Measurements from ENCODE around the gene TP73.

TP73 gene

DNA sequence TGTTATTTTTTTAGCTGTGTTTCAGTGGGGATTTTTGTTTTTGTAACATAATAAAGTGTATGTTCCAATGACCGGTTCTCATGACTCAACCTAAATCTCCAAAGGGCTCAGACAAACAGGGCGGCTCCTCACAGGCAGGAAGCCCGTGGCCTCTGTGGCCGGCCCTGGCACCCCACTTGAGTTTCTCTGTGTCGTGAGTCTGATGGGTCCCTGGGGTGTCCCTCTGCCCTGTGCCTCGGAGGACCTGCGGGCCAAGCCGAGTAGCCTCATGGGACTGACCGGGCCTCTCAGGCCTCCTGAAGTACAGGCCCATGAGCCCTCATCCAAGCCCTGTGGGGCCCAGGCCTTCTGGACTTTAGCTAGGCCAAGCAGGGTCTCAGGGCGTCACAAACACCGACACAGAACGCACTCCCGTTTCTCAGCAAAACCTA is 83.8 kb downstream of the TP73 start:
- H3K4me1 ChIP-seq, result peaks cover 29% of the 10 kb centered on the region
- H3K36me3 ChIP-seq, result peaks cover 65% of the 10 kb centered on the region
- H3K9ac ChIP-seq, result 0 out of 2 replicates have a peak overlapping the region, but pooled peaks have one; percentile 10
- no peaks in the 10 kb centered on the region for H3K9me3 ChIP-seq
- no peaks in the 10 kb centered on the region for H4K20me1 ChIP-seq
- peak overlapping the region; percentile 23 for H3K4me2 ChIP-seq
- no peak overlapping the region for H3K4me3 ChIP-seq
- H3K27ac ChIP-seq, result peak overlapping the region; percentile 28; the same call in 1 of the 2 replicates
- TF ChIP-seq Cebpa-rat (IDR thresholded peaks at IDR 0.05), result no peak
- H3K27me3 ChIP-seq, result 0 out of 2 replicates have a peak, but pooled peaks cover under 1% of the 10 kb centered on the region

DNA sequence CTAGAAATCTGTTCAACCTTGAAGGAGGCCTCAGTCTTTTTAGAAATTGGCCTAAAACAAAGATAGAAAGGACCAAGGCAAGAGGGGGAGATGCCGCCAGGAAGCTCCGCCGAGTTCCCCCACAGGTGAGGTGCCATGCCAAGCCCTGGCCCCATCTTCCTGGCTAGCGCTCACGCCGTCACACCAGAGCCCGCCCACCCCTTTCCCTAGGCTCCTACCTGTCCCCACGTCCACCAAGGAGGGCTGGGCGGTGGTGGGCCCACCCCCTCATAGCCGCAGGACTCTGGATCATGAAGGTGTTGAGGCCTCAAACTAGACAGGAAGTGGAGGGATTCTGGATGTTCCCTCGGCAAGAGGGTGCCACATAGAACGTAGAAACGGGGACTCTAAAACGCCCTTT is 84.4 kb downstream of the TP73 start:
- H3K4me1 ChIP-seq, result peaks cover 23% of the 10 kb centered on the region
- H3K27me3 ChIP-seq, result no peaks in the 10 kb centered on the region
- H3K9ac ChIP-seq, result 0 out of 2 replicates have a peak overlapping the region, but pooled peaks have one; percentile 10
- peak overlapping the region; percentile 28; the same call in 1 of the 2 replicates for H3K27ac ChIP-seq
- no peak for TF ChIP-seq Cebpa-rat (IDR thresholded peaks at IDR 0.05)
- no peak overlapping the region for H3K4me2 ChIP-seq
- H3K4me3 ChIP-seq, result no peak overlapping the region
- peaks cover 71% of the 10 kb centered on the region for H3K36me3 ChIP-seq
- 0 out of 2 replicates have a peak, but pooled peaks cover 5% of the 10 kb centered on the region for H4K20me1 ChIP-seq
- H3K9me3 ChIP-seq, result no peaks in the 10 kb centered on the region

DNA sequence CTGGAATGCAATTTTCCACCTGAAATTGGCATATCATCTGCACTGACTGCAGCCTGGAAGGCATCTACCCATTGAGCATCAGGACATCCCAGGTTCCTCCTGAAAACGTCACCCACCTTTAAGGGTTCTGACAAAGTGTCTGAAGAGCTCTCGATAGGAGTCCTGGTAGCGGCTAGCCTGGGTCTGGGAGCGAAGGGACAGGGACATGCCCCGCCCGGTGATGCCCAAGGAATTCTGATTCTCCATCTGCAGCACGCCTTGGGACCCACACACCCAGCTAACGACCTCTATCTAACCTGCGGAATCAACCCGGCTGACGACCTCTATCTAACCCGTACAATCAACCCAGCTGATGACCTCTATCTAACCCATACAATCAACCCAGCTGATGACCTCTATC is 86.6 kb downstream of the TP73 start:
- H3K27ac ChIP-seq, result no peak overlapping the region
- peaks cover 22% of the 10 kb centered on the region for H4K20me1 ChIP-seq
- H3K4me3 ChIP-seq, result no peak overlapping the region
- H3K9me3 ChIP-seq, result no peaks in the 10 kb centered on the region
- H3K9ac ChIP-seq, result no peak overlapping the region
- H3K27me3 ChIP-seq, result no peaks in the 10 kb centered on the region
- peaks cover 24% of the 10 kb centered on the region for H3K4me1 ChIP-seq
- H3K4me2 ChIP-seq, result no peak overlapping the region
- peaks cover 89% of the 10 kb centered on the region for H3K36me3 ChIP-seq
- no peak for TF ChIP-seq Cebpa-rat (IDR thresholded peaks at IDR 0.05)

DNA sequence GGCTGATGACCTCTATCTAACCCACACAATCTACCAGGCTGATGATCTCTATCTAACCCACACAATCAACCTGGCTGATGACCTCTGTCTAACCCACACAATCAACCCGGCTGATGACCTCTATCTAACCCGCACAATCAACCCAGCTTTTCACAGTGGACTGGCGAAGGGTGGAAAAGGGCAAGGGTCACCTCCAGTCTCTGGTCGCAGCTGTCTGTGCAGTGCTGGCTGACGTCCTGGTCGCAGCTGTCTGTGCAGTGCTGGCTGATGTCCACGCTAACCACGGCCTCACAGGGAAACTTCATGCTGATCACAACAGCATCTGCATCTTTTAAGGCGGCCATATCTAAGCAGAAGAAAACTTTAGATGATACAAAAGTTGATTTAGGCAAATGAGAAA is 87.7 kb downstream of the TP73 start:
- Histone ChIP-seq H3K27ac (no peak overlapping the region), H3K9me3 (no peaks in the 10 kb centered on the region), H3K9ac (no peak overlapping the region), H3K27me3 (no peaks in the 10 kb centered on the region), H3K4me1 (peaks cover 26% of the 10 kb centered on the region), H3K4me3 (no peak overlapping the region), H3K4me2 (no peak overlapping the region), H4K20me1 (peaks cover 33% of the 10 kb centered on the region), H3K36me3 (peaks cover 79% of the 10 kb centered on the region)
- no peak for TF ChIP-seq Cebpa-rat (IDR thresholded peaks at IDR 0.05)

DNA sequence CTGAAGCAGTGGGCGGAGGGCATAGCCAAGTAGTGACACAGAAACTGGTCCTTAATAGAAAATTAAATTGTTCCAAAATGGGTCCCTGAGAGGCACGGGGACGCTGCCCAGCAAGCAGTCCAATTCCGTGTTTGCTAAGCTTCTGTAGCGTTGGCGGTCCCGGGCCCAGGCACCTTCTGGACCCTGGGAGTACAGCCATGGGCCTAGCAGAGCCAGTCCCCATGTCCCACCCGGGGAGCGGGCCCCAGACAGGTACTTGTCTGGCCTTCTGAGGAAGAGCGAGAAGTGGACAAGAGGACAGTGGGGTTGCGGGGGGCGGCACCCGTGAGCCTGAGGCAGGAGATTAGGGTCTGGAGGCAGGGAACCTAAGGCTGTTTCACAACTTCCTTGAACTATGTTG is 88.4 kb downstream of the TP73 start:
- Histone ChIP-seq H3K27ac (no peak overlapping the region), H3K36me3 (peaks cover 76% of the 10 kb centered on the region)

DNA sequence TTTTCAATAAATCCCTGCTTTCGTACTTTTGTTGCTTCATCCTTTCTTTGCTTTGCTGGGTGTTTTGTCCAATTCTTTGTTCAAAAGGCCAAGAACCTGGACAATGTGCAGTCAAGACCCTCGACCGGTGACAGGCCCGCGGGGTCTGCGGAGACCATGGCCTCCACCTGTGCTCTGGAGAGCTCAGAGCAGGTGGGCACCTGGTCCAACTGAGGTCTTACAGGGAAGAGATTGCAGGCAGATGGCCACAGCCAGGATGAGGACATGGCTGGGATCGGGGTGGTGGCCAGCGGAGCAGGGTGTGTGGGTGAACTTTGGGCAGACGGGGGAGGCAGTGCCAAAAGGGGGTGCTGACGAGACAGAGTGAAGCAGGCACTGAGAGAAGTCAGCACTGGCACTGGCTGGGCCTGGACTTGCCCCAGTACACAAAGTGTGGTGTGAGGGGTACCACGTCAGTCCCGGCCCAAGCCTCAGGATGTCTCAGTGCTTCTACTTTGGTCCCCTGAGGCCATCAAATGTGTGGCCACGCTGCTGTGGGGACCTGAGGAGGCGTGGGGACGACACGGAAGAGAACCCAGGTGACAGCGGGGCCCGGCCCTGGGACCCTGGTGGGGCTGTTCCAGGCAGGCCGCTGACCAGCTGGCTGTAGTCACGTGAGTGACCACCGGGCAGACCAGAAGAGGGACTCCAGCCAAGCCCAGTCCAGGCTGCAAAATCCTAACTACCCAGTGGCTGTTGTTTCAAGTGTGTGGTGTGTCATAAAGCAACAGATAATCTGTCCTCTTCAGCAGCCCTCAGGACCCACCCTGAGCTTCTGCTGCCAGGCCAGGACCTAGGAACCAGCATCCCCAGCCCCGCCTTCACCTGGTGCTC is 89.5 kb downstream of the TP73 start:
- H3K9me3 ChIP-seq, result no peaks in the 10 kb centered on the region
- no peak overlapping the region for H3K4me3 ChIP-seq
- no peak overlapping the region for H3K27ac ChIP-seq
- peaks cover 32% of the 10 kb centered on the region for H3K4me1 ChIP-seq
- no peak for TF ChIP-seq Cebpa-rat (IDR thresholded peaks at IDR 0.05)
- peaks cover 65% of the 10 kb centered on the region for H3K36me3 ChIP-seq
- H4K20me1 ChIP-seq, result peaks cover 48% of the 10 kb centered on the region
- H3K9ac ChIP-seq, result no peak overlapping the region
- H3K4me2 ChIP-seq, result no peak overlapping the region
- H3K27me3 ChIP-seq, result no peaks in the 10 kb centered on the region

More for the DNA sequence above, 88.4 kb downstream of the TP73 start:
- Histone ChIP-seq H3K27me3 (no peaks in the 10 kb centered on the region), H3K4me3 (no peak overlapping the region), H3K9me3 (no peaks in the 10 kb centered on the region), H4K20me1 (peaks cover 41% of the 10 kb centered on the region), H3K4me1 (peaks cover 30% of the 10 kb centered on the region), H3K4me2 (no peak overlapping the region), H3K9ac (no peak overlapping the region)
- no peak for TF ChIP-seq Cebpa-rat (IDR thresholded peaks at IDR 0.05)

DNA sequence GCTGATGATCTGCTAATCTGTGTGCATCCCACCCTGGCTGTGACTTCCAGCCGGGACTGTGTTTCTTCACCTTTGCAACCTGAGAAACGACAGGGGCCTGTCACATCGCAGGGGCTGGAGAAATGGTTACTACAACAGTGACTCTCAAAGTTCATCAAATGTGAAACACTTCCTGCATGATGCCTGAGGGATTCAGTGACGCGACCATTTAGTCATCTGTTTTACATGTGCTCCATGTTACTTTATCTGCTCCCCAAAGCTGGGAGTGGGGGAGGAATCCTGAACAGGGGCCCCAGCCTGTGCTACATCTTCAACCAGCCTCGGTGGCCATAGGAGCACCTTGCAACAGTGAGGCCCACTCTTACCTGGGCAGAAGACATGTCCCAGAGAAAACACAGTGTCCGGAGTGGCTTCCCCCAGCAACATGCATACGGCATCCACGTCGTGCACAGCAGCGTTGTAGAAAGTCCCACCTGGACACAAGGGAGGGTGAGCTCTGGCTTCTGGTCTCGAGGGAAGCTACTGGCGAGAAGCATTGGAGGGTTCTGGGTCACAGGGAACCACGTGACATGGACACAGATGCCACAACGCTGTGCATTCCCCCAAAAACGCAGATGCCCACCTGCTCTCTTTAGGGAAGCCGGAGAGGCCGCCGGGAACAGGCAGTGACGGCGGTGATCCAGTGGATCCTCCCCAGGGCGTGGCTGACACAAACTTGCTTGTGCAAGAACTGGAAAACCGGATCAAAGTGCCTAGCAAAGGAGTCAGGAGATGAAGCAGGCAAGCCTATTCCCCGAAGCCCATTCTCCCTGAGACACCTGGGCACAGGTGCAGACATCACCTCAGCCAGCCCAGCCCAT is 90.4 kb downstream of the TP73 start:
- H3K4me2 ChIP-seq, result no peak overlapping the region
- H3K4me3 ChIP-seq, result no peak overlapping the region
- H4K20me1 ChIP-seq, result peaks cover 48% of the 10 kb centered on the region
- H3K36me3 ChIP-seq, result peaks cover 59% of the 10 kb centered on the region
- no peaks in the 10 kb centered on the region for H3K9me3 ChIP-seq
- no peaks in the 10 kb centered on the region for H3K27me3 ChIP-seq
- H3K4me1 ChIP-seq, result peaks cover 38% of the 10 kb centered on the region
- TF ChIP-seq Cebpa-rat (IDR thresholded peaks at IDR 0.05), result no peak
- no peak overlapping the region for H3K27ac ChIP-seq
- H3K9ac ChIP-seq, result no peak overlapping the region

DNA sequence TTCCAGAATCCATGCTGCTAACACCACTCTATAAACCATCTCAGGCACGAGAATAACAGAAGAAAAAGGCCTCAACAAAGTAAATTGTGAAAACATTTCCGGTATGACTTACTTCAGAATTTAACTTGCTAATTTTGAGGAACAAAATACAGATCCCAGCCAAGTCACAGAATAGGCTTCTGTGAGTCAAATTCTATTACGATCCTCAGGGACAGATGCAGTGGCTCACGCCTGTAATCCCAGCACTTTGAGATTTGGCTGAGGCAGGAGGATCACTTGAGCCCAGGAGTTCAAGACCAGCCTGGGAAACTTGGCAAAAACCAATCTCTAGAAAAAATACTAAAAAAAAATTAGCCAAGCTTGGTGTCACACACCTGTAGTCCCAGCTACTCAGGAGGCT is 91.1 kb downstream of the TP73 start:
- Histone ChIP-seq H3K9ac (no peak overlapping the region), H3K36me3 (peaks cover 51% of the 10 kb centered on the region), H3K9me3 (no peaks in the 10 kb centered on the region), H3K27ac (no peak overlapping the region), H4K20me1 (peaks cover 48% of the 10 kb centered on the region), H3K4me2 (no peak overlapping the region), H3K27me3 (no peaks in the 10 kb centered on the region), H3K4me3 (no peak overlapping the region), H3K4me1 (peaks cover 44% of the 10 kb centered on the region)
- TF ChIP-seq Cebpa-rat (IDR thresholded peaks at IDR 0.05), result no peak

DNA sequence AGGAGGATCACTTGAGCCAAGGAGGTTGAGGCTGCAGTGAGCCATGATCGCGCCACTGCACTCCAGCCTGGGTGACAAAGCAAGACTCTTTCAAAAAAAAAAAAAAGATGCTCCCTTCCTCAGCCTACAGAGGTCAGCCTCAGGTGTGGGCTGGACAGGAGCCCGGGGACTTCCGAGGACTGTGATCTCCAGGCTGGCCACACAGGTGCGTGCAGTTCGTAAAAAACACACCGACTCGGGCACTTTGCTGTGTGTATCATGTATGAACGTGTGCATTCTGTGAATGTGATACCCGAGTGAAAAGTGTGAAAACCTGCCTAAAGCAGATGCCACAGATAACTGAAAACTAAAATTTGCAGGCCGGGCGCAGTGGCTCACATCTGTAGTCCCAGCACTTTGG is 91.5 kb downstream of the TP73 start:
- Histone ChIP-seq H3K27ac (no peak overlapping the region), H3K9ac (no peak overlapping the region), H3K27me3 (no peaks in the 10 kb centered on the region), H3K9me3 (no peaks in the 10 kb centered on the region), H4K20me1 (peaks cover 48% of the 10 kb centered on the region), H3K4me1 (peaks cover 44% of the 10 kb centered on the region), H3K4me2 (no peak overlapping the region), H3K4me3 (no peak overlapping the region), H3K36me3 (peaks cover 47% of the 10 kb centered on the region)
- no peak for TF ChIP-seq Cebpa-rat (IDR thresholded peaks at IDR 0.05)

Data from BLaER1 (cell line).